Measurements from ENCODE around the gene E2F4. TPM values are rescaled to one million over a fixed set of nuclear protein-coding genes. Genes with fewer than 3 reads are reported as not detected.
A peak's percentile ranks its signal among the peaks of the same experiment; 100 is the strongest.

The E2F4 gene
- total and polyA plus RNA-seq, 2 experiments from 2014 or later, result 67.0 to 135 TPM

DNA sequence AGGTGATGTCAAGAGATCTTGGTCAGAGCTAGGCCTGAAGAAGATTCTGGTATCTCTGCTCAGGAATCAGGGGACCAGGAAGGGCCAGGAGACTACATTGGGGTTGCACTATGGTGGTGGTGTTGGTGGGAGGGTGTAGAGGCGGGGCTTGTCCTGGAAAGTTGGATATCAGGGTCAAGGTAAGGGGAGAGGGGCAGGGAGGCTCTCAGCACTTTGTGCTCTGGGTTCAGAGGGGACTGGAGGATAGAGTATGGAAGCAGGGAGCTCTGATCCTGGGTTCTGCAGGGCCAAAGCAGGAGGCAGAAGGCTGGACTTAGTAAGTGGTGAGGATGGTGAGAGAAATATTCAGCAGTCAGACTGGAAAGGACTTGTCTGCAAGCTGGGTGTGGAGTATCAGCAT is 18.6 kb upstream of the E2F4 start:
- Histone ChIP-seq H3K4me1 (ENCODE audit: insufficient read depth) (peaks cover 32% of the 10 kb centered on the region), H3F3A (replicated peaks; ENCODE audit: low read depth) (peaks cover 23% of the 10 kb centered on the region; the same call in 1 of the 2 replicates), H3K27ac (ENCODE audit: low read depth) (no peak overlapping the region), H2AFZ (peak overlapping the region; percentile 81; the same call in 1 of the 2 replicates), H3K4me2 (peak overlapping the region; percentile 88), H4K20me1 (replicated peaks; ENCODE audit: insufficient read depth) (peaks cover 11% of the 10 kb centered on the region), H3K79me2 (replicated peaks; ENCODE audit: insufficient read depth) (no peaks in the 10 kb centered on the region), H3K9me2 (ENCODE audit: insufficient read depth) (no peaks in the 10 kb centered on the region), H3K27me3 (ENCODE audit: insufficient read depth) (peaks cover 93% of the 10 kb centered on the region), H3K4me3 (peak overlapping the region; percentile 63), H3K36me3 (ENCODE audit: insufficient read depth) (no peaks in the 10 kb centered on the region)
- no peak overlapping the region for H3K27ac Mint-ChIP-seq
- H3K36me3 Mint-ChIP-seq (ENCODE audit: low read depth), result peaks cover 3% of the 10 kb centered on the region; the same call in 2 of the 3 replicates
- DNase-seq (ENCODE audit: low spot score), result no peak
- no peak for ATAC-seq
- H3K27me3 Mint-ChIP-seq (ENCODE audit: insufficient read depth, low read depth, poor library complexity), result peaks cover 88% of the 10 kb centered on the region
- TF ChIP-seq POLR2AphosphoS5 (IDR thresholded peaks at IDR 0.05; ENCODE audit: low read depth), result no peak
- no peak for TF ChIP-seq JUNB (IDR thresholded peaks at IDR 0.05; ENCODE audit: unreplicated experiment)
- TF ChIP-seq CREB1 (CRISPR knock-in tag; IDR thresholded peaks at IDR 0.05; ENCODE audit: low read depth), result no peak
- no peak for TF ChIP-seq ZNF114 (CRISPR knock-in tag; IDR thresholded peaks at IDR 0.05)
- no peak for TF ChIP-seq NANOG (IDR thresholded peaks at IDR 0.05; ENCODE audit: borderline replicate concordance)
- no peak for TF ChIP-seq ZNF331 (CRISPR knock-in tag; IDR thresholded peaks at IDR 0.05; ENCODE audit: low read depth)
- TF ChIP-seq STAT1 (IDR thresholded peaks at IDR 0.05; ENCODE audit: unreplicated experiment), result no peak
- TF ChIP-seq REST (IDR thresholded peaks at IDR 0.05; ENCODE audit: unreplicated experiment), result no peak
- TF ChIP-seq, protein P1, sequence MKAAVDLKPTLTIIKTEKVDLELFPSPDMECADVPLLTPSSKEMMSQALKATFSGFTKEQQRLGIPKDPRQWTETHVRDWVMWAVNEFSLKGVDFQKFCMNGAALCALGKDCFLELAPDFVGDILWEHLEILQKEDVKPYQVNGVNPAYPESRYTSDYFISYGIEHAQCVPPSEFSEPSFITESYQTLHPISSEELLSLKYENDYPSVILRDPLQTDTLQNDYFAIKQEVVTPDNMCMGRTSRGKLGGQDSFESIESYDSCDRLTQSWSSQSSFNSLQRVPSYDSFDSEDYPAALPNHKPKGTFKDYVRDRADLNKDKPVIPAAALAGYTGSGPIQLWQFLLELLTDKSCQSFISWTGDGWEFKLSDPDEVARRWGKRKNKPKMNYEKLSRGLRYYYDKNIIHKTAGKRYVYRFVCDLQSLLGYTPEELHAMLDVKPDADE (IDR thresholded peaks at IDR 0.05), result no peak
- no peak for TF ChIP-seq EZH2 (IDR thresholded peaks at IDR 0.05; ENCODE audit: low read depth, unreplicated experiment)
- no peak for TF ChIP-seq EZH2phosphoT487 (IDR thresholded peaks at IDR 0.05; ENCODE audit: unreplicated experiment)
- TF ChIP-seq, protein P2, sequence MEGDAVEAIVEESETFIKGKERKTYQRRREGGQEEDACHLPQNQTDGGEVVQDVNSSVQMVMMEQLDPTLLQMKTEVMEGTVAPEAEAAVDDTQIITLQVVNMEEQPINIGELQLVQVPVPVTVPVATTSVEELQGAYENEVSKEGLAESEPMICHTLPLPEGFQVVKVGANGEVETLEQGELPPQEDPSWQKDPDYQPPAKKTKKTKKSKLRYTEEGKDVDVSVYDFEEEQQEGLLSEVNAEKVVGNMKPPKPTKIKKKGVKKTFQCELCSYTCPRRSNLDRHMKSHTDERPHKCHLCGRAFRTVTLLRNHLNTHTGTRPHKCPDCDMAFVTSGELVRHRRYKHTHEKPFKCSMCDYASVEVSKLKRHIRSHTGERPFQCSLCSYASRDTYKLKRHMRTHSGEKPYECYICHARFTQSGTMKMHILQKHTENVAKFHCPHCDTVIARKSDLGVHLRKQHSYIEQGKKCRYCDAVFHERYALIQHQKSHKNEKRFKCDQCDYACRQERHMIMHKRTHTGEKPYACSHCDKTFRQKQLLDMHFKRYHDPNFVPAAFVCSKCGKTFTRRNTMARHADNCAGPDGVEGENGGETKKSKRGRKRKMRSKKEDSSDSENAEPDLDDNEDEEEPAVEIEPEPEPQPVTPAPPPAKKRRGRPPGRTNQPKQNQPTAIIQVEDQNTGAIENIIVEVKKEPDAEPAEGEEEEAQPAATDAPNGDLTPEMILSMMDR (conservative IDR thresholded peaks at IDR 0.05; ENCODE audit: low read depth in 2 of 2), result no peak
- TF ChIP-seq, protein P3, sequence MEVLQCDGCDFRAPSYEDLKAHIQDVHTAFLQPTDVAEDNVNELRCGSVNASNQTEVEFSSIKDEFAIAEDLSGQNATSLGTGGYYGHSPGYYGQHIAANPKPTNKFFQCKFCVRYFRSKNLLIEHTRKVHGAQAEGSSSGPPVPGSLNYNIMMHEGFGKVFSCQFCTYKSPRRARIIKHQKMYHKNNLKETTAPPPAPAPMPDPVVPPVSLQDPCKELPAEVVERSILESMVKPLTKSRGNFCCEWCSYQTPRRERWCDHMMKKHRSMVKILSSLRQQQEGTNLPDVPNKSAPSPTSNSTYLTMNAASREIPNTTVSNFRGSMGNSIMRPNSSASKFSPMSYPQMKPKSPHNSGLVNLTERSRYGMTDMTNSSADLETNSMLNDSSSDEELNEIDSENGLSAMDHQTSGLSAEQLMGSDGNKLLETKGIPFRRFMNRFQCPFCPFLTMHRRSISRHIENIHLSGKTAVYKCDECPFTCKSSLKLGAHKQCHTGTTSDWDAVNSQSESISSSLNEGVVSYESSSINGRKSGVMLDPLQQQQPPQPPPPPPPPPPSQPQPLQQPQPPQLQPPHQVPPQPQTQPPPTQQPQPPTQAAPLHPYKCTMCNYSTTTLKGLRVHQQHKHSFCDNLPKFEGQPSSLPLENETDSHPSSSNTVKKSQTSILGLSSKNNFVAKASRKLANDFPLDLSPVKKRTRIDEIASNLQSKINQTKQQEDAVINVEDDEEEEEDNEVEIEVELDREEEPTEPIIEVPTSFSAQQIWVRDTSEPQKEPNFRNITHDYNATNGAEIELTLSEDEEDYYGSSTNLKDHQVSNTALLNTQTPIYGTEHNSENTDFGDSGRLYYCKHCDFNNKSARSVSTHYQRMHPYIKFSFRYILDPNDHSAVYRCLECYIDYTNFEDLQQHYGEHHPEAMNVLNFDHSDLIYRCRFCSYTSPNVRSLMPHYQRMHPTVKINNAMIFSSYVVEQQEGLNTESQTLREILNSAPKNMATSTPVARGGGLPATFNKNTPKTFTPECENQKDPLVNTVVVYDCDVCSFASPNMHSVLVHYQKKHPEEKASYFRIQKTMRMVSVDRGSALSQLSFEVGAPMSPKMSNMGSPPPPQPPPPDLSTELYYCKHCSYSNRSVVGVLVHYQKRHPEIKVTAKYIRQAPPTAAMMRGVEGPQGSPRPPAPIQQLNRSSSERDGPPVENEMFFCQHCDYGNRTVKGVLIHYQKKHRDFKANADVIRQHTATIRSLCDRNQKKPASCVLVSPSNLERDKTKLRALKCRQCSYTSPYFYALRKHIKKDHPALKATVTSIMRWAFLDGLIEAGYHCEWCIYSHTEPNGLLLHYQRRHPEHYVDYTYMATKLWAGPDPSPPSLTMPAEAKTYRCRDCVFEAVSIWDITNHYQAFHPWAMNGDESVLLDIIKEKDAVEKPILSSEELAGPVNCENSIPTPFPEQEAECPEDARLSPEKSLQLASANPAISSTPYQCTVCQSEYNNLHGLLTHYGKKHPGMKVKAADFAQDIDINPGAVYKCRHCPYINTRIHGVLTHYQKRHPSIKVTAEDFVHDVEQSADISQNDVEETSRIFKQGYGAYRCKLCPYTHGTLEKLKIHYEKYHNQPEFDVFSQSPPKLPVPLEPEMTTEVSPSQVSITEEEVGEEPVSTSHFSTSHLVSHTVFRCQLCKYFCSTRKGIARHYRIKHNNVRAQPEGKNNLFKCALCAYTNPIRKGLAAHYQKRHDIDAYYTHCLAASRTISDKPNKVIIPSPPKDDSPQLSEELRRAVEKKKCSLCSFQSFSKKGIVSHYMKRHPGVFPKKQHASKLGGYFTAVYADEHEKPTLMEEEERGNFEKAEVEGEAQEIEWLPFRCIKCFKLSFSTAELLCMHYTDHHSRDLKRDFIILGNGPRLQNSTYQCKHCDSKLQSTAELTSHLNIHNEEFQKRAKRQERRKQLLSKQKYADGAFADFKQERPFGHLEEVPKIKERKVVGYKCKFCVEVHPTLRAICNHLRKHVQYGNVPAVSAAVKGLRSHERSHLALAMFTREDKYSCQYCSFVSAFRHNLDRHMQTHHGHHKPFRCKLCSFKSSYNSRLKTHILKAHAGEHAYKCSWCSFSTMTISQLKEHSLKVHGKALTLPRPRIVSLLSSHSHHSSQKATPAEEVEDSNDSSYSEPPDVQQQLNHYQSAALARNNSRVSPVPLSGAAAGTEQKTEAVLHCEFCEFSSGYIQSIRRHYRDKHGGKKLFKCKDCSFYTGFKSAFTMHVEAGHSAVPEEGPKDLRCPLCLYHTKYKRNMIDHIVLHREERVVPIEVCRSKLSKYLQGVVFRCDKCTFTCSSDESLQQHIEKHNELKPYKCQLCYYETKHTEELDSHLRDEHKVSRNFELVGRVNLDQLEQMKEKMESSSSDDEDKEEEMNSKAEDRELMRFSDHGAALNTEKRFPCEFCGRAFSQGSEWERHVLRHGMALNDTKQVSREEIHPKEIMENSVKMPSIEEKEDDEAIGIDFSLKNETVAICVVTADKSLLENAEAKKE (CRISPR knock-in tag; IDR thresholded peaks at IDR 0.05), result no peak
- no peaks in the 10 kb centered on the region; the same call in 1 of the 3 replicates for H3K9me3 Mint-ChIP-seq
- peaks cover 33% of the 10 kb centered on the region for H3K4me1 Mint-ChIP-seq
- peak overlapping the region; percentile 76 for H3K4me3 Mint-ChIP-seq
